ENCODE results near the gene DYNC2I2.
A peak's percentile ranks its signal among the peaks of the same experiment; 100 is the strongest.
"Not testable (repeated sequence)": the region's sequence is repeated elsewhere in the genome, so short reads cannot be mapped to it uniquely, and the experiment has no call there.

DYNC2I2 gene

GRCh38 chr9:128685636-128686489 is 29.2 kb upstream of the DYNC2I2 start:
- DNase-seq, result peak in 2 of 5 experiments; percentile 33 to 76

GRCh38 chr9:128684325-128685199 is 27.9 kb upstream of the DYNC2I2 start:
- peak; percentile 45 to 87 (median 65) for DNase-seq

GRCh38 chr9:128684065-128684324 is 27.3 kb upstream of the DYNC2I2 start:
- no peak for DNase-seq

GRCh38 chr9:128683340-128684064 is 26.9 kb upstream of the DYNC2I2 start:
- DNase-seq, result peak in 2 of 5 experiments; percentile 12 to 44

GRCh38 chr9:128677794-128678193 is 21.1 kb upstream of the DYNC2I2 start:
- DNase-seq, result no peak

- no peak for DNase-seq
Observed at GRCh38 chr9:128675382-128675781, 18.7 kb upstream of the DYNC2I2 start.

GRCh38 chr9:128669786-128670185 is 13.1 kb upstream of the DYNC2I2 start:
- no peak for DNase-seq

GRCh38 chr9:128666481-128666941 is 9.9 kb upstream of the DYNC2I2 start:
- not testable (repeated sequence) for DNase-seq

- DNase-seq, result no peak
Observed at GRCh38 chr9:128657796-128658195, 1.1 kb upstream of the DYNC2I2 start.

GRCh38 chr9:128657344-128657704 is 677 bp upstream of the DYNC2I2 start:
- no peak for DNase-seq

- no peak for DNase-seq
Observed at GRCh38 chr9:128654481-128654880, 2.2 kb downstream of the DYNC2I2 start.

- no peak for DNase-seq
Observed at GRCh38 chr9:128653908-128654307, 2.7 kb downstream of the DYNC2I2 start.

- DNase-seq, result no peak
Observed at GRCh38 chr9:128651798-128652197, 4.8 kb downstream of the DYNC2I2 start.

GRCh38 chr9:128648206-128648605 is 8.4 kb downstream of the DYNC2I2 start:
- DNase-seq, result peak; percentile 23 to 71 (median 55)

- DNase-seq, result peak in 1 of 5 experiments; percentile 33
Observed at GRCh38 chr9:128643519-128644300, 12.9 kb downstream of the DYNC2I2 start.

GRCh38 chr9:128642675-128643245 is 13.9 kb downstream of the DYNC2I2 start:
- no peak for DNase-seq

- DNase-seq, result no peak
Observed at GRCh38 chr9:128640603-128641002, 16.0 kb downstream of the DYNC2I2 start.

- no peak for DNase-seq
Observed at GRCh38 chr9:128638580-128638979, 18.1 kb downstream of the DYNC2I2 start.

GRCh38 chr9:128637656-128638055 is 19.0 kb downstream of the DYNC2I2 start:
- no peak for DNase-seq

GRCh38 chr9:128636556-128637530 is 19.8 kb downstream of the DYNC2I2 start:
- no peak for DNase-seq

GRCh38 chr9:128636024-128636390 is 20.6 kb downstream of the DYNC2I2 start:
- DNase-seq, result no peak

Measured in T-helper 2 cell (primary cell).